HepG2 (cell line): ENCODE data around the gene CUL9. TPM values are rescaled to one million over a fixed set of nuclear protein-coding genes. Genes with fewer than 3 reads are reported as not detected.

Experiments used
- ARID3A ChIP-seq: IDR thresholded peaks from 2 replicates; pipeline ENCODE4 v1.6.1; 2012; ENCODE audit warnings: low read depth, low read length, improper control_type of control experiment
- BCL6 ChIP-seq: IDR thresholded peaks from 2 replicates; pipeline ENCODE4 v1.6.1; 2016; ENCODE audit warnings: missing genetic modification reagents, missing compliant biosample characterization
- BRCA1 ChIP-seq: sonication (generic); formaldehyde crosslinking; IDR thresholded peaks from 2 replicates; pipeline ENCODE4 v1.4.0; 2020; ENCODE audit warnings: missing genetic modification reagents
- BRD4 ChIP-seq: sonication (generic); formaldehyde crosslinking; IDR thresholded peaks from 2 replicates; pipeline ENCODE4 v1.4.0; 2020; ENCODE audit warnings: missing genetic modification reagents
- DNMT1 ChIP-seq: sonication (generic); formaldehyde crosslinking; IDR thresholded peaks from 2 replicates; pipeline ENCODE4 v1.5.1; 2020; ENCODE audit warnings: mild to moderate bottlenecking, missing genetic modification reagents
- KLF6 ChIP-seq: IDR thresholded peaks from 2 replicates; pipeline ENCODE4 v1.8.0; 2016; ENCODE audit warnings: missing biosample characterization, missing genetic modification reagents
- MIXL1 ChIP-seq: IDR thresholded peaks from 2 replicates; pipeline ENCODE4 v1.6.1; 2016
- NFE2L1 ChIP-seq: sonication (generic); formaldehyde crosslinking; IDR thresholded peaks from 2 replicates; pipeline ENCODE4 v1.4.0; 2020; ENCODE audit warnings: missing genetic modification reagents, mild to moderate bottlenecking, borderline replicate concordance
- NR2C2 ChIP-seq: sonication (generic); formaldehyde crosslinking; IDR thresholded peaks from 2 replicates; pipeline ENCODE4 v1.4.0; 2020; ENCODE audit warnings: missing genetic modification reagents, mild to moderate bottlenecking, moderate library complexity, borderline replicate concordance
- SATB2 ChIP-seq: sonication (generic); formaldehyde crosslinking; IDR thresholded peaks from 2 replicates; pipeline ENCODE4 v1.5.0; 2020; ENCODE audit warnings: missing genetic modification reagents
- SRF ChIP-seq: IDR thresholded peaks from 2 replicates; pipeline ENCODE4 v1.6.1; 2011; ENCODE audit warnings: mild to moderate bottlenecking, low read depth, low read length, moderate library complexity
- SSRP1 ChIP-seq: IDR thresholded peaks from 2 replicates; pipeline ENCODE4 v1.6.1; 2016; ENCODE audit warnings: control low read depth
- ZBTB4 ChIP-seq: sonication (generic); formaldehyde crosslinking; IDR thresholded peaks from 2 replicates; pipeline ENCODE4 v1.4.0; 2020; ENCODE audit warnings: missing genetic modification reagents, mild to moderate bottlenecking, borderline replicate concordance
- ZFP36 ChIP-seq: fragments of 150-350 bp; IDR thresholded peaks from 2 replicates; pipeline ENCODE4 v1.6.1; 2018; ENCODE audit warnings: borderline replicate concordance, low read length, low read depth; ENCODE audit not compliant: partially characterized antibody
- ZMAT3 ChIP-seq: sonication (generic); formaldehyde crosslinking; conservative IDR thresholded peaks from 2 replicates; pipeline ENCODE4 v1.7.0; 2021; ENCODE audit warnings: missing genetic modification reagents
- ZNF160 ChIP-seq: sonication (generic); formaldehyde crosslinking; IDR thresholded peaks from 2 replicates; pipeline ENCODE4 v1.8.0; 2022; ENCODE audit warnings: mild to moderate bottlenecking, inconsistent platforms, missing genetic modification reagents
- ZNF207 ChIP-seq: fragments of 450-650 bp; IDR thresholded peaks from 2 replicates; pipeline ENCODE4 v1.6.1; 2016; ENCODE audit warnings: antibody characterized with exemption, borderline replicate concordance
- ZNF460 ChIP-seq: sonication (generic); formaldehyde crosslinking; IDR thresholded peaks from 2 replicates; pipeline ENCODE4 v1.5.1; 2020; ENCODE audit warnings: missing genetic modification reagents, mild to moderate bottlenecking, borderline replicate concordance
- polyA plus RNA-seq, 8 experiments: library from polyadenylated mRNA; depleted of rRNA in 3 of 8; stranded (reverse) in 7 of 8; unstranded in 1 of 8; fragments of >200 nt; fragmentation: Illumina TruSeq in 4 of 8; extraction: Trizol in 4 of 8; gene quantifications; 2 replicates each; pipeline versions ENCODE4 v1.2.1 to v1.2.3, GENCODE V29; 2011 to 2016; ENCODE audit warnings: low read depth in 4 of 8, missing spikeins in 1 of 8, mixed read lengths in 1 of 8; ENCODE audit not compliant: insufficient read depth in 1 of 8
- total RNA-seq, 5 experiments: library from RNA; depleted of rRNA; stranded (reverse); fragments of >200 nt; fragmentation: Illumina TruSeq; extraction: Trizol; gene quantifications; 2 replicates each; pipeline ENCODE4 v1.2.3, GENCODE V29; 2016; ENCODE audit warnings: low read depth in 1 of 5
- TF ChIP-seq, protein P1 (sequence below): sonication (generic); formaldehyde crosslinking; IDR thresholded peaks from 2 replicates; pipeline ENCODE4 v1.8.0; 2022; ENCODE audit warnings: missing genetic modification reagents, mild to moderate bottlenecking, inconsistent platforms, borderline replicate concordance
- TF ChIP-seq, protein P2 (sequence below): sonication (generic); formaldehyde crosslinking; conservative IDR thresholded peaks from 2 replicates; pipeline ENCODE4 v1.4.0; 2020; ENCODE audit warnings: missing genetic modification reagents

The CUL9 gene
- total and polyA plus RNA-seq, 2 of the 13 experiments (the other 11 are each of a cell fraction or from before 2014, with no cell fraction given), result 11.4 to 13.7 TPM

- TF ChIP-seq SSRP1 (CRISPR knock-in tag) (peak; percentile 93), ZNF160 (CRISPR knock-in tag) (peak; percentile 96), BCL6 (CRISPR knock-in tag) (peak; percentile 98), NFE2L1 (CRISPR knock-in tag) (peak; percentile 88; the same call in 1 of the 2 replicates), BRCA1 (CRISPR knock-in tag) (no peak), DNMT1 (CRISPR knock-in tag) (no peak; the same call in none of the 2 replicates), ARID3A (peak; percentile 62), SATB2 (CRISPR knock-in tag) (peak; percentile 22; the same call in 1 of the 2 replicates), ZBTB4 (CRISPR knock-in tag) (peak; percentile 100), ZNF207 (no peak), BRD4 (CRISPR knock-in tag) (peak; percentile 98), ZNF460 (CRISPR knock-in tag) (peak; percentile 88; the same call in 1 of the 2 replicates), SRF (peak; percentile 51; the same call in 1 of the 2 replicates), NR2C2 (CRISPR knock-in tag) (peak; percentile 92), ZMAT3 (CRISPR knock-in tag) (peak; percentile 100), ZFP36 (no peak), MIXL1 (CRISPR knock-in tag) (peak; percentile 100), KLF6 (CRISPR knock-in tag) (peak; percentile 98)
- TF ChIP-seq, protein P1, sequence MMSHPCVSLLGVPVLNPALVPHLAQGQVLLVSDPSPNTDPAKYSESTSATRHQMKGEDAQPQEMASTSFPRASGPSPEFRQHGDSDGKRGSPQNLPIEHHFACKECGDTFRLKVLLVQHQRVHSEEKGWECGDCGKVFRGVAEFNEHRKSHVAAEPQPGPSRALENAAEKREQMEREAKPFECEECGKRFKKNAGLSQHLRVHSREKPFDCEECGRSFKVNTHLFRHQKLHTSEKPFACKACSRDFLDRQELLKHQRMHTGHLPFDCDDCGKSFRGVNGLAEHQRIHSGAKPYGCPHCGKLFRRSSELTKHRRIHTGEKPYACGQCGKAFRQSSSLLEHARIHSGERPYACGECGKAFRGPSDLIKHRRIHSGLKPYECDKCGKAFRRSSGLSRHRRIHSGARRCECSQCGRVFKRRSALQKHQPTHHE (CRISPR knock-in tag), result peak; percentile 98; the same call in 1 of the 2 replicates
- TF ChIP-seq, protein P2, sequence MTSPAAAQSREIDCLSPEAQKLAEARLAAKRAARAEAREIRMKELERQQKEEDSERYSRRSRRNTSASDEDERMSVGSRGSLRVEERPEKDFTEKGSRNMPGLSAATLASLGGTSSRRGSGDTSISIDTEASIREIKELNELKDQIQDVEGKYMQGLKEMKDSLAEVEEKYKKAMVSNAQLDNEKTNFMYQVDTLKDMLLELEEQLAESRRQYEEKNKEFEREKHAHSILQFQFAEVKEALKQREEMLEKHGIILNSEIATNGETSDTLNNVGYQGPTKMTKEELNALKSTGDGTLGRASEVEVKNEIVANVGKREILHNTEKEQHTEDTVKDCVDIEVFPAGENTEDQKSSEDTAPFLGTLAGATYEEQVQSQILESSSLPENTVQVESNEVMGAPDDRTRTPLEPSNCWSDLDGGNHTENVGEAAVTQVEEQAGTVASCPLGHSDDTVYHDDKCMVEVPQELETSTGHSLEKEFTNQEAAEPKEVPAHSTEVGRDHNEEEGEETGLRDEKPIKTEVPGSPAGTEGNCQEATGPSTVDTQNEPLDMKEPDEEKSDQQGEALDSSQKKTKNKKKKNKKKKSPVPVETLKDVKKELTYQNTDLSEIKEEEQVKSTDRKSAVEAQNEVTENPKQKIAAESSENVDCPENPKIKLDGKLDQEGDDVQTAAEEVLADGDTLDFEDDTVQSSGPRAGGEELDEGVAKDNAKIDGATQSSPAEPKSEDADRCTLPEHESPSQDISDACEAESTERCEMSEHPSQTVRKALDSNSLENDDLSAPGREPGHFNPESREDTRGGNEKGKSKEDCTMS, result no peak
Measured at GRCh38 chr6:43267619-43268354, 85.8 kb downstream of the CUL9 start (continued).
